Measurements from ENCODE around the gene ARL8B. TPM values are rescaled to one million over a fixed set of nuclear protein-coding genes. Genes with fewer than 3 reads are reported as not detected.
A peak's percentile ranks its signal among the peaks of the same experiment; 100 is the strongest.

Gene ARL8B
- total and polyA plus RNA-seq, 2 donors (not counting 1 experiment from before 2014, with no cell fraction given): 74.8 to 98.4 TPM

- H3K36me3 ChIP-seq (ENCODE audit: control insufficient read depth, insufficient read depth, low read length): peaks cover 13% of the 10 kb centered on the region
Measured at GRCh38 chr3:5201536-5201935, 79.4 kb downstream of the ARL8B start.

GRCh38 chr3:5202222-5202621, 80.1 kb downstream of the ARL8B start:
- H3K27ac ChIP-seq (ENCODE audit: insufficient read depth, low read length): no peak overlapping the region
- peaks cover 4% of the 10 kb centered on the region for H3K4me1 ChIP-seq (ENCODE audit: control insufficient read depth, extremely low read depth, insufficient read depth, low read length)
- H2AFZ ChIP-seq (ENCODE audit: low read length): no peak overlapping the region
- DNase-seq (ENCODE audit: low read depth in 2 of 2): peak in 1 of 2 donors; percentile 68
- H3K27me3 ChIP-seq (ENCODE audit: control insufficient read depth, insufficient read depth, low read length): no peaks in the 10 kb centered on the region
- no peak overlapping the region for H3K9ac ChIP-seq (ENCODE audit: insufficient read depth, low read length)
- H4K20me1 ChIP-seq (ENCODE audit: control insufficient read depth, extremely low read depth, insufficient read depth, low read length): no peaks in the 10 kb centered on the region
- no peaks in the 10 kb centered on the region for H3K9me3 ChIP-seq (ENCODE audit: control insufficient read depth, insufficient read depth, low read depth, low read length)
- TF ChIP-seq EZH2 (IDR thresholded peaks at IDR 0.05; ENCODE audit: low read length, missing control alignments): no peak
- no peak for TF ChIP-seq CTCF (conservative IDR thresholded peaks at IDR 0.05 in 1 of 2, IDR thresholded peaks at IDR 0.05 in 1 of 2; ENCODE audit: low read depth in 1 of 2, low read length in 2 of 2)
- peaks cover 10% of the 10 kb centered on the region for H3K79me2 ChIP-seq (ENCODE audit: control insufficient read depth, insufficient read depth, low read length)
- H3K36me3 ChIP-seq (ENCODE audit: control insufficient read depth, insufficient read depth, low read length): peaks cover 13% of the 10 kb centered on the region
- no peak overlapping the region for H3K4me2 ChIP-seq (ENCODE audit: extremely low read depth, insufficient read depth, low read length)
- H3K4me3 ChIP-seq (replicated peaks in 1 of 4; ENCODE audit: control extremely low read depth in 1 of 4, insufficient read depth in 1 of 4, low read depth in 3 of 4, low read length in 4 of 4): no peak overlapping the region

More at GRCh38 chr3:5201536-5201935, 79.4 kb downstream of the ARL8B start:
- no peak overlapping the region for H3K27ac ChIP-seq (ENCODE audit: insufficient read depth, low read length)
- H3K4me3 ChIP-seq (replicated peaks in 1 of 4; ENCODE audit: control extremely low read depth in 1 of 4, insufficient read depth in 1 of 4, low read depth in 3 of 4, low read length in 4 of 4): no peak overlapping the region
- no peak overlapping the region for H2AFZ ChIP-seq (ENCODE audit: low read length)
- H3K4me1 ChIP-seq (ENCODE audit: control insufficient read depth, extremely low read depth, insufficient read depth, low read length): peaks cover 8% of the 10 kb centered on the region
- H3K4me2 ChIP-seq (ENCODE audit: extremely low read depth, insufficient read depth, low read length): no peak overlapping the region
- TF ChIP-seq EZH2 (IDR thresholded peaks at IDR 0.05; ENCODE audit: low read length, missing control alignments) (no peak), CTCF (conservative IDR thresholded peaks at IDR 0.05 in 1 of 2, IDR thresholded peaks at IDR 0.05 in 1 of 2; ENCODE audit: low read depth in 1 of 2, low read length in 2 of 2) (no peak)
- no peaks in the 10 kb centered on the region for H3K27me3 ChIP-seq (ENCODE audit: control insufficient read depth, insufficient read depth, low read length)
- no peaks in the 10 kb centered on the region for H4K20me1 ChIP-seq (ENCODE audit: control insufficient read depth, extremely low read depth, insufficient read depth, low read length)
- no peak overlapping the region for H3K9ac ChIP-seq (ENCODE audit: insufficient read depth, low read length)
- H3K79me2 ChIP-seq (ENCODE audit: control insufficient read depth, insufficient read depth, low read length): peaks cover 14% of the 10 kb centered on the region
- no peak for DNase-seq (ENCODE audit: low read depth in 2 of 2)
- H3K9me3 ChIP-seq (ENCODE audit: control insufficient read depth, insufficient read depth, low read depth, low read length): no peaks in the 10 kb centered on the region

GRCh38 chr3:5205165-5205941, 83.3 kb downstream of the ARL8B start:
- H3K36me3 ChIP-seq (ENCODE audit: control insufficient read depth, insufficient read depth, low read length): peaks cover 11% of the 10 kb centered on the region
- H3K4me3 ChIP-seq (replicated peaks in 1 of 4; ENCODE audit: control extremely low read depth in 1 of 4, insufficient read depth in 1 of 4, low read depth in 3 of 4, low read length in 4 of 4): no peak overlapping the region
- TF ChIP-seq CTCF (conservative IDR thresholded peaks at IDR 0.05 in 1 of 2, IDR thresholded peaks at IDR 0.05 in 1 of 2; ENCODE audit: low read depth in 1 of 2, low read length in 2 of 2) (no peak), EZH2 (IDR thresholded peaks at IDR 0.05; ENCODE audit: low read length, missing control alignments) (no peak)
- H2AFZ ChIP-seq (ENCODE audit: low read length): no peak overlapping the region
- no peak overlapping the region for H3K27ac ChIP-seq (ENCODE audit: insufficient read depth, low read length)
- H3K79me2 ChIP-seq (ENCODE audit: control insufficient read depth, insufficient read depth, low read length): no peaks in the 10 kb centered on the region
- no peak overlapping the region for H3K4me2 ChIP-seq (ENCODE audit: extremely low read depth, insufficient read depth, low read length)
- no peak overlapping the region for H3K9ac ChIP-seq (ENCODE audit: insufficient read depth, low read length)
- H4K20me1 ChIP-seq (ENCODE audit: control insufficient read depth, extremely low read depth, insufficient read depth, low read length): no peaks in the 10 kb centered on the region
- H3K9me3 ChIP-seq (ENCODE audit: control insufficient read depth, insufficient read depth, low read depth, low read length): no peaks in the 10 kb centered on the region
- H3K4me1 ChIP-seq (ENCODE audit: control insufficient read depth, extremely low read depth, insufficient read depth, low read length): no peaks in the 10 kb centered on the region
- no peaks in the 10 kb centered on the region for H3K27me3 ChIP-seq (ENCODE audit: control insufficient read depth, insufficient read depth, low read length)
- peak in 1 of 2 donors; percentile 92 for DNase-seq (ENCODE audit: low read depth in 2 of 2)

Measured in fibroblast of lung (primary cell).